Bone marrow (tissue), 2 donors: Measurements from ENCODE around the gene GPC6.
"Not testable (repeated sequence)": the region's sequence is repeated elsewhere in the genome, so short reads cannot be mapped to it uniquely, and the experiment has no call there.

ENCODE experiments used
- DNase-seq, 2 donors: peaks; one replicate each; lab custom pipeline; 2025; lab: John Stamatoyannopoulos, UW

The GPC6 gene

GRCh38 chr13:93435651-93436050 lies 209.0 kb downstream of the GPC6 start:
- no peak for DNase-seq

GRCh38 chr13:93437081-93437480 lies 210.5 kb downstream of the GPC6 start:
- DNase-seq = no peak

- no peak for DNase-seq
Observed at GRCh38 chr13:93446238-93446637, 219.6 kb downstream of the GPC6 start.

GRCh38 chr13:93450191-93450621 lies 223.6 kb downstream of the GPC6 start:
- no peak for DNase-seq

- DNase-seq = no peak
Observed at GRCh38 chr13:93450761-93451160, 224.2 kb downstream of the GPC6 start.

- not testable (repeated sequence) for DNase-seq
Observed at GRCh38 chr13:93454676-93455235, 228.1 kb downstream of the GPC6 start.

GRCh38 chr13:93455861-93456260 lies 229.3 kb downstream of the GPC6 start:
- no peak for DNase-seq

GRCh38 chr13:93460005-93460404 lies 233.4 kb downstream of the GPC6 start:
- DNase-seq = no peak

- DNase-seq = no peak
Observed at GRCh38 chr13:93462151-93462550, 235.5 kb downstream of the GPC6 start.

GRCh38 chr13:93466502-93467036 lies 240.0 kb downstream of the GPC6 start:
- DNase-seq = no peak

- no peak for DNase-seq
Observed at GRCh38 chr13:93467175-93467574, 240.6 kb downstream of the GPC6 start.

- DNase-seq = no peak
Observed at GRCh38 chr13:93468433-93468832, 241.8 kb downstream of the GPC6 start.

- no peak for DNase-seq
Observed at GRCh38 chr13:93472296-93472695, 245.7 kb downstream of the GPC6 start.

GRCh38 chr13:93472814-93473296 lies 246.2 kb downstream of the GPC6 start:
- no peak for DNase-seq

GRCh38 chr13:93473441-93474270 lies 247.0 kb downstream of the GPC6 start:
- no peak for DNase-seq

GRCh38 chr13:93476175-93476574 lies 249.6 kb downstream of the GPC6 start:
- DNase-seq = no peak

- no peak for DNase-seq
Observed at GRCh38 chr13:93477238-93477637, 250.6 kb downstream of the GPC6 start.

- DNase-seq = no peak
Observed at GRCh38 chr13:93480553-93481106, 254.0 kb downstream of the GPC6 start.

GRCh38 chr13:93496117-93496516 lies 269.5 kb downstream of the GPC6 start:
- not testable (repeated sequence) for DNase-seq

- no peak for DNase-seq
Observed at GRCh38 chr13:93496985-93497673, 270.5 kb downstream of the GPC6 start.

GRCh38 chr13:93499991-93500390 lies 273.4 kb downstream of the GPC6 start:
- DNase-seq = no peak

- DNase-seq = no peak
Observed at GRCh38 chr13:93502071-93502470, 275.5 kb downstream of the GPC6 start.
